NCI-H146 treated with DMSO at 0.1 percent for 48 hours (cell line): ENCODE measurements around the gene INVS.
"Not testable (repeated sequence)": the region's sequence is repeated elsewhere in the genome, so short reads cannot be mapped to it uniquely, and the experiment has no call there.

Source experiments
- DNase-seq: peaks from one replicate; lab custom pipeline; 2025; ENCODE audit not compliant: unreplicated experiment; lab: John Stamatoyannopoulos, UW

INVS gene

GRCh38 chr9:100120286-100120685, 21.2 kb downstream of the INVS start:
- no peak for DNase-seq

- DNase-seq = no peak
Measured at GRCh38 chr9:100125236-100125635, 26.2 kb downstream of the INVS start.

- no peak for DNase-seq
Measured at GRCh38 chr9:100125910-100126309, 26.9 kb downstream of the INVS start.

- DNase-seq = no peak
Measured at GRCh38 chr9:100126423-100126822, 27.4 kb downstream of the INVS start.

GRCh38 chr9:100129772-100130171, 30.7 kb downstream of the INVS start:
- DNase-seq = no peak

- no peak for DNase-seq
Measured at GRCh38 chr9:100131216-100131615, 32.2 kb downstream of the INVS start.

GRCh38 chr9:100131875-100132430, 32.9 kb downstream of the INVS start:
- DNase-seq = no peak

- DNase-seq = no peak
Measured at GRCh38 chr9:100134731-100135130, 35.7 kb downstream of the INVS start.

GRCh38 chr9:100136799-100137198, 37.8 kb downstream of the INVS start:
- not testable (repeated sequence) for DNase-seq

- not testable (repeated sequence) for DNase-seq
Measured at GRCh38 chr9:100140303-100140702, 41.3 kb downstream of the INVS start.

- DNase-seq = not testable (repeated sequence)
Measured at GRCh38 chr9:100141862-100142261, 42.8 kb downstream of the INVS start.

GRCh38 chr9:100145167-100145934, 46.3 kb downstream of the INVS start:
- not testable (repeated sequence) for DNase-seq

GRCh38 chr9:100145976-100146375, 46.9 kb downstream of the INVS start:
- not testable (repeated sequence) for DNase-seq

GRCh38 chr9:100150214-100150613, 51.2 kb downstream of the INVS start:
- DNase-seq = peak; percentile 22

GRCh38 chr9:100160021-100160420, 61.0 kb downstream of the INVS start:
- DNase-seq = no peak

- no peak for DNase-seq
Measured at GRCh38 chr9:100167176-100167575, 68.1 kb downstream of the INVS start.

GRCh38 chr9:100167915-100168654, 69.0 kb downstream of the INVS start:
- no peak for DNase-seq

GRCh38 chr9:100170085-100170484, 71.0 kb downstream of the INVS start:
- DNase-seq = no peak

GRCh38 chr9:100170556-100170955, 71.5 kb downstream of the INVS start:
- no peak for DNase-seq

GRCh38 chr9:100186356-100186755, 87.3 kb downstream of the INVS start:
- no peak for DNase-seq

GRCh38 chr9:100190339-100190738, 91.3 kb downstream of the INVS start:
- no peak for DNase-seq

GRCh38 chr9:100191264-100191663, 92.2 kb downstream of the INVS start:
- DNase-seq = no peak
